WERI-Rb-1 (cell line): ENCODE measurements around the gene STEAP1B.
A peak's percentile ranks its signal among the peaks of the same experiment; 100 is the strongest.

Experiments used
- DNase-seq: peaks from one replicate; pipeline ENCODE4 v3.0.0-alpha.2; 2020
- H3K27ac ChIP-seq: fragments of 250-450 bp; sonication (Bioruptor Pico); 2 replicates; pipeline ENCODE4 v1.5.1; 2020; ENCODE audit warnings: mild to moderate bottlenecking, moderate library complexity
- H3K27me3 ChIP-seq: fragments of 250-450 bp; sonication (Bioruptor Pico); 2 replicates; pipeline ENCODE4 v1.5.1; 2021; ENCODE audit warnings: mild to moderate bottlenecking, low read depth, moderate library complexity; ENCODE audit not compliant: insufficient read depth, severe bottlenecking
- H3K36me3 ChIP-seq: fragments of 250-450 bp; sonication (Bioruptor Pico); 2 replicates; pipeline ENCODE4 v1.5.1; 2020; ENCODE audit warnings: mild to moderate bottlenecking, moderate library complexity
- H3K4me3 ChIP-seq: 2 replicates; pipeline ENCODE4 v1.5.1; 2011; ENCODE audit warnings: low read depth, mild to moderate bottlenecking, control low read depth, low read length
- H3K9me3 ChIP-seq: fragments of 250-450 bp; sonication (Bioruptor Pico); 2 replicates; pipeline ENCODE4 v1.5.1; 2021; ENCODE audit warnings: mild to moderate bottlenecking, moderate library complexity; ENCODE audit not compliant: severe bottlenecking
- TF ChIP-seq, protein P1 (sequence below): IDR thresholded peaks from 2 replicates; pipeline ENCODE4 v1.5.1; 2011; ENCODE audit warnings: low read depth, mild to moderate bottlenecking, control low read depth, inconsistent platforms, low read length

STEAP1B gene

DNA sequence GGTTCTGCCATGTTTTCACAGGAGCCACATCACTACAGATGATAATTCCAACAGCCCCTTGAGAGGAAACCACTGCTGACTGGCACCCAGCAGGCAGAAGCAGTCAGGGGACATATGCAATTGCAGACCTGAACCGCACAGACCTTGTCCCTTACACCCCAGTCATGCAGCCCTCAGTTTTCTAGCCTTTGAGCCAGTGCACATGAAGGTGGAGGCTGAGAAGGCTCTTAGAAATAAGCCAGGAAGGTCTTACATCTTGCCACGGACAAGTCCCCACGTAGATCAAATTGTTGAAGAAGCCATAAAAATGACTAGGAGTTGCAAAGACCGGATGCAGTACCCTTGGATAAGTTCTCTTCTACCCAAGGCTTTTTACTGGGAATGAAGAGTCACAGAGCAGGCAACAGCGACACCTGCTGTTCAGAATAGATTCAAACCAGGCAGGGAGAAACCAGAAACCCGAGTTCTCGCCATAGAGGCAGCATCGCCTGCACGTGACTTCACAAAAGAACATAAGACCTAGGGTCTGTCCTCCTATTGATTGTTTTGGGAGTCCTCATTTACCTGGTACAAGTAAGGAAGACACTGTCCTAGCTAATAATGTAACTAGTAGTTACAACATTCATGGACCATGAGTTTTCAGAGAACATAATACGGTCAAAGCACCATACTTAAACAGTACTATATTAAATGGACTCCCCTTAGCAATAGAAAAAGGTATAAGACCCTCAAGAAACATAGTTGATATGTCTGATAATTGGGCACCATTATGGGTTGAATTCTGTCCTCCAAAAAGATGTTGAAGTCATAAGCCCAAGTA lies 11.1 kb downstream of the STEAP1B start:
- TF ChIP-seq, protein P1, sequence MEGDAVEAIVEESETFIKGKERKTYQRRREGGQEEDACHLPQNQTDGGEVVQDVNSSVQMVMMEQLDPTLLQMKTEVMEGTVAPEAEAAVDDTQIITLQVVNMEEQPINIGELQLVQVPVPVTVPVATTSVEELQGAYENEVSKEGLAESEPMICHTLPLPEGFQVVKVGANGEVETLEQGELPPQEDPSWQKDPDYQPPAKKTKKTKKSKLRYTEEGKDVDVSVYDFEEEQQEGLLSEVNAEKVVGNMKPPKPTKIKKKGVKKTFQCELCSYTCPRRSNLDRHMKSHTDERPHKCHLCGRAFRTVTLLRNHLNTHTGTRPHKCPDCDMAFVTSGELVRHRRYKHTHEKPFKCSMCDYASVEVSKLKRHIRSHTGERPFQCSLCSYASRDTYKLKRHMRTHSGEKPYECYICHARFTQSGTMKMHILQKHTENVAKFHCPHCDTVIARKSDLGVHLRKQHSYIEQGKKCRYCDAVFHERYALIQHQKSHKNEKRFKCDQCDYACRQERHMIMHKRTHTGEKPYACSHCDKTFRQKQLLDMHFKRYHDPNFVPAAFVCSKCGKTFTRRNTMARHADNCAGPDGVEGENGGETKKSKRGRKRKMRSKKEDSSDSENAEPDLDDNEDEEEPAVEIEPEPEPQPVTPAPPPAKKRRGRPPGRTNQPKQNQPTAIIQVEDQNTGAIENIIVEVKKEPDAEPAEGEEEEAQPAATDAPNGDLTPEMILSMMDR: peak; percentile 78
- no peak overlapping the region for H3K4me3 ChIP-seq
- H3K27me3 ChIP-seq: no peaks in the 10 kb centered on the region
- no peak overlapping the region for H3K27ac ChIP-seq
- no peaks in the 10 kb centered on the region for H3K36me3 ChIP-seq
- no peaks in the 10 kb centered on the region for H3K9me3 ChIP-seq
- peak; percentile 78 for DNase-seq

- TF ChIP-seq, protein P1: no peak
- peak; percentile 34 for DNase-seq
- Histone ChIP-seq H3K27ac (no peak overlapping the region), H3K36me3 (no peaks in the 10 kb centered on the region), H3K4me3 (no peak overlapping the region), H3K27me3 (no peaks in the 10 kb centered on the region), H3K9me3 (no peaks in the 10 kb centered on the region)
These were observed 11.9 kb downstream of the STEAP1B start for GRCh38 chr7:22487978-22488642.

- TF ChIP-seq, protein P1: no peak
- H3K27ac ChIP-seq: no peak overlapping the region
- DNase-seq: no peak
These were observed 13.4 kb downstream of the STEAP1B start for GRCh38 chr7:22486597-22486996.

DNA sequence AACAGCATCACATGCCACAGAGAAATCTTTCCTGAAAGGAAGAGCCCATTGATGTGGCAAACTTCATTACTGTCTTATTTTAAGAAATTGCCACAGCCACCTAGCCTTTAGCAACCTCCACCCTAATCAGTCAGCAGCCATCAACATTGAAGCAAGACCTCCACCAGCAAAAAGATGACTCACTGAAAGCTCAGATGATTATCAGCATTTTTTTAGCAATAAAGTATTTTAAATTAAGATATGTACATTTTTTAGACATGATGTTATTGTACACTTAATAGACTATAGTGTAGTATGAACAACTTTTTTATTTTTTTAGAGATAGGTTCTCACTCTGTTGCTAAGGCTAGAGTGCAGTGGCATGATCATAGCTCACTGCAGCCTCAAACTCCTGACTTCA lies 14.8 kb downstream of the STEAP1B start:
- Histone ChIP-seq H3K27me3 (no peaks in the 10 kb centered on the region), H3K9me3 (no peaks in the 10 kb centered on the region), H3K27ac (no peak overlapping the region), H3K36me3 (no peaks in the 10 kb centered on the region), H3K4me3 (no peak overlapping the region)
- no peak for DNase-seq
- TF ChIP-seq, protein P1: no peak

More at GRCh38 chr7:22486597-22486996, 13.4 kb downstream of the STEAP1B start:
- Histone ChIP-seq H3K9me3 (no peaks in the 10 kb centered on the region), H3K36me3 (no peaks in the 10 kb centered on the region), H3K27me3 (no peaks in the 10 kb centered on the region), H3K4me3 (no peak overlapping the region)

- no peaks in the 10 kb centered on the region for H3K27me3 ChIP-seq
- no peak overlapping the region for H3K4me3 ChIP-seq
- TF ChIP-seq, protein P1: no peak
- no peaks in the 10 kb centered on the region for H3K36me3 ChIP-seq
- no peak for DNase-seq
- H3K27ac ChIP-seq: no peak overlapping the region
- no peaks in the 10 kb centered on the region for H3K9me3 ChIP-seq
These were observed 17.5 kb downstream of the STEAP1B start for GRCh38 chr7:22482503-22482902.
